HAP-1 (cell line): ENCODE data around the gene GPR183.

Experiments used
- DNase-seq, 2 experiments: peaks; one replicate each; pipeline ENCODE4 v3.0.0-alpha.2; 2016 to 2020; ENCODE audit warnings: low spot score in 2 of 2
- H3K27me3 ChIP-seq: fragments of 250-450 bp; sonication (Bioruptor Pico); 2 replicates; pipeline ENCODE4 v1.5.1; 2020; ENCODE audit warnings: low read depth, mild to moderate bottlenecking, moderate library complexity
- H3K36me3 ChIP-seq: fragments of 250-450 bp; sonication (Bioruptor Pico); replicated peaks from 2 replicates; pipeline ENCODE4 v1.5.1; 2020; ENCODE audit warnings: mild to moderate bottlenecking
- H3K4me1 ChIP-seq: fragments of 250-450 bp; sonication (Bioruptor Pico); 2 replicates; pipeline ENCODE4 v1.5.1; 2020; ENCODE audit warnings: mild to moderate bottlenecking
- H3K4me3 ChIP-seq: fragments of 250-450 bp; sonication (Bioruptor Pico); 2 replicates; pipeline ENCODE4 v1.5.1; 2020; ENCODE audit warnings: mild to moderate bottlenecking, moderate library complexity
- H3K9me3 ChIP-seq: fragments of 250-450 bp; sonication (Bioruptor Pico); 2 replicates; pipeline ENCODE4 v1.5.1; 2020; ENCODE audit warnings: mild to moderate bottlenecking, moderate library complexity
- in situ Hi-C: fragments of 300-500 bp; cut with MboI; formaldehyde crosslinking; loops from 3 replicates; pipeline ENCODE4 v1.14.3; 2020; ENCODE audit warnings: low sequenced_read_pairs, inconsistent platforms, mixed read lengths

The GPR183 gene

GRCh38 chr13:99313501-99313900 lies 6.3 kb upstream of the GPR183 start:
- in situ Hi-C loops = no loop called here
- no peaks in the 10 kb centered on the region for H3K9me3 ChIP-seq
- no peaks in the 10 kb centered on the region for H3K27me3 ChIP-seq
- H3K36me3 ChIP-seq = no peaks in the 10 kb centered on the region
- no peak for DNase-seq
- H3K4me1 ChIP-seq = no peaks in the 10 kb centered on the region
- no peak overlapping the region for H3K4me3 ChIP-seq

- Histone ChIP-seq H3K27me3 (no peaks in the 10 kb centered on the region), H3K9me3 (no peaks in the 10 kb centered on the region), H3K4me3 (no peak overlapping the region), H3K36me3 (no peaks in the 10 kb centered on the region), H3K4me1 (no peaks in the 10 kb centered on the region)
- DNase-seq = no peak
- in situ Hi-C loops = no loop called here
Observed at GRCh38 chr13:99312493-99312883, 5.3 kb upstream of the GPR183 start.

- Histone ChIP-seq H3K4me1 (peaks cover 2% of the 10 kb centered on the region), H3K9me3 (no peaks in the 10 kb centered on the region), H3K4me3 (no peak overlapping the region), H3K27me3 (no peaks in the 10 kb centered on the region), H3K36me3 (no peaks in the 10 kb centered on the region)
- no peak for DNase-seq
- in situ Hi-C loops = no loop called here
Observed at GRCh38 chr13:99311748-99312492, 4.7 kb upstream of the GPR183 start.

- Histone ChIP-seq H3K27me3 (no peaks in the 10 kb centered on the region), H3K9me3 (no peaks in the 10 kb centered on the region), H3K4me3 (no peak overlapping the region), H3K4me1 (peaks cover 10% of the 10 kb centered on the region), H3K36me3 (no peaks in the 10 kb centered on the region)
- in situ Hi-C loops = no loop called here
- DNase-seq = no peak
Observed at GRCh38 chr13:99311137-99311536, 3.9 kb upstream of the GPR183 start.

GRCh38 chr13:99310382-99311031 lies 3.3 kb upstream of the GPR183 start:
- Histone ChIP-seq H3K9me3 (no peaks in the 10 kb centered on the region), H3K4me3 (no peak overlapping the region), H3K4me1 (peaks cover 16% of the 10 kb centered on the region), H3K36me3 (no peaks in the 10 kb centered on the region), H3K27me3 (no peaks in the 10 kb centered on the region)
- no peak for DNase-seq
- in situ Hi-C loops = no loop called here

- Histone ChIP-seq H3K4me3 (no peak overlapping the region), H3K4me1 (peaks cover 16% of the 10 kb centered on the region)
- in situ Hi-C loops = no loop called here
Observed at GRCh38 chr13:99308471-99309087, 1.4 kb upstream of the GPR183 start.

GRCh38 chr13:99307648-99308339 lies 595 bp upstream of the GPR183 start:
- DNase-seq = no peak
- peaks cover 16% of the 10 kb centered on the region for H3K4me1 ChIP-seq

More at GRCh38 chr13:99308471-99309087, 1.4 kb upstream of the GPR183 start:
- Histone ChIP-seq H3K27me3 (no peaks in the 10 kb centered on the region), H3K9me3 (no peaks in the 10 kb centered on the region), H3K36me3 (no peaks in the 10 kb centered on the region)
- DNase-seq = no peak

GRCh38 chr13:99305566-99305965 lies 1.6 kb downstream of the GPR183 start:
- Histone ChIP-seq H3K9me3 (no peaks in the 10 kb centered on the region), H3K36me3 (no peaks in the 10 kb centered on the region), H3K27me3 (no peaks in the 10 kb centered on the region), H3K4me1 (peaks cover 16% of the 10 kb centered on the region), H3K4me3 (no peak overlapping the region)
- DNase-seq = no peak
- in situ Hi-C loops = no loop called here

More at GRCh38 chr13:99307648-99308339, 595 bp upstream of the GPR183 start:
- in situ Hi-C loops = no loop called here
- Histone ChIP-seq H3K9me3 (no peaks in the 10 kb centered on the region), H3K27me3 (no peaks in the 10 kb centered on the region), H3K4me3 (no peak overlapping the region), H3K36me3 (no peaks in the 10 kb centered on the region)

GRCh38 chr13:99305158-99305557 lies 2.0 kb downstream of the GPR183 start:
- H3K4me3 ChIP-seq = no peak overlapping the region
- H3K36me3 ChIP-seq = no peaks in the 10 kb centered on the region
- no peak for DNase-seq
- H3K9me3 ChIP-seq = no peaks in the 10 kb centered on the region
- in situ Hi-C loops = no loop called here
- H3K27me3 ChIP-seq = no peaks in the 10 kb centered on the region
- peaks cover 16% of the 10 kb centered on the region for H3K4me1 ChIP-seq

- in situ Hi-C loops = no loop called here
- peaks cover 16% of the 10 kb centered on the region for H3K4me1 ChIP-seq
Observed at GRCh38 chr13:99304541-99304940, 2.7 kb downstream of the GPR183 start.

GRCh38 chr13:99303863-99304521 lies 3.2 kb downstream of the GPR183 start:
- Histone ChIP-seq H3K27me3 (no peaks in the 10 kb centered on the region), H3K4me1 (peaks cover 16% of the 10 kb centered on the region), H3K4me3 (no peak overlapping the region), H3K9me3 (no peaks in the 10 kb centered on the region), H3K36me3 (no peaks in the 10 kb centered on the region)
- in situ Hi-C loops = no loop called here
- no peak for DNase-seq

More at GRCh38 chr13:99304541-99304940, 2.7 kb downstream of the GPR183 start:
- no peaks in the 10 kb centered on the region for H3K36me3 ChIP-seq
- H3K4me3 ChIP-seq = no peak overlapping the region
- DNase-seq = no peak
- H3K9me3 ChIP-seq = no peaks in the 10 kb centered on the region
- no peaks in the 10 kb centered on the region for H3K27me3 ChIP-seq

GRCh38 chr13:99302637-99303505 lies 4.3 kb downstream of the GPR183 start:
- Histone ChIP-seq H3K9me3 (no peaks in the 10 kb centered on the region), H3K4me1 (peaks cover 16% of the 10 kb centered on the region), H3K4me3 (no peak overlapping the region), H3K36me3 (no peaks in the 10 kb centered on the region), H3K27me3 (no peaks in the 10 kb centered on the region)
- DNase-seq = no peak
- in situ Hi-C loops = no loop called here
